GM13977 (cell line): ENCODE results near the gene SLC66A2.

Source experiments
- DNase-seq: peaks from one replicate; pipeline ENCODE4 v3.0.0; 2012; ENCODE audit warnings: low spot score
- in situ Hi-C: fragments of 300-500 bp; cut with MboI; formaldehyde crosslinking; loops from one replicate; pipeline ENCODE4 v1.12.0; 2022; ENCODE audit warnings: low sequenced_read_pairs, low pct_unique_long_range_greater_than_20kb, mixed read lengths, inconsistent platforms; ENCODE audit not compliant: unreplicated experiment
- TF ChIP-seq, protein P1 (sequence below): IDR thresholded peaks from 2 replicates; pipeline ENCODE4 v1.5.1; 2012; ENCODE audit warnings: mild to moderate bottlenecking, control low read depth; ENCODE audit not compliant: insufficient read depth; ENCODE audit errors: extremely low read depth, missing control alignments

Gene SLC66A2

DNA sequence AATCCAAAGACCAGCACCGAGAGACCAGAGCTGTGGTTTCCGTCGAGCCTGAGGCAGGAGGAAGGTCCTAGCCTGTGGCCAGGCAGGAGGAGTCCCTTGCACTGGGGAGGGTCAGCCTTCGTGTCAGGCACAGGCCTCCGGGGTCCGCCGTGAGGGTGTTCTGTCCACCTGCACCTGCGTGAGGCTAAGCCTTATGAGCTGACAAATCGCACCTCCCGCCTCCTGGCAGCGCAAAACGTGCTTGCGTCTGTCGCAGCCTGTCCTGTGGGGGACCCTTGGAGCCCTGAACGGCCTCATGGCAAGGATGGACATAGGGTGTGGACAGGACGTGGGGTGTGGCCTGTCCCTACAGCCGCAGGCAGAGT lies 80.4 kb downstream of the SLC66A2 start:
- TF ChIP-seq, protein P1, sequence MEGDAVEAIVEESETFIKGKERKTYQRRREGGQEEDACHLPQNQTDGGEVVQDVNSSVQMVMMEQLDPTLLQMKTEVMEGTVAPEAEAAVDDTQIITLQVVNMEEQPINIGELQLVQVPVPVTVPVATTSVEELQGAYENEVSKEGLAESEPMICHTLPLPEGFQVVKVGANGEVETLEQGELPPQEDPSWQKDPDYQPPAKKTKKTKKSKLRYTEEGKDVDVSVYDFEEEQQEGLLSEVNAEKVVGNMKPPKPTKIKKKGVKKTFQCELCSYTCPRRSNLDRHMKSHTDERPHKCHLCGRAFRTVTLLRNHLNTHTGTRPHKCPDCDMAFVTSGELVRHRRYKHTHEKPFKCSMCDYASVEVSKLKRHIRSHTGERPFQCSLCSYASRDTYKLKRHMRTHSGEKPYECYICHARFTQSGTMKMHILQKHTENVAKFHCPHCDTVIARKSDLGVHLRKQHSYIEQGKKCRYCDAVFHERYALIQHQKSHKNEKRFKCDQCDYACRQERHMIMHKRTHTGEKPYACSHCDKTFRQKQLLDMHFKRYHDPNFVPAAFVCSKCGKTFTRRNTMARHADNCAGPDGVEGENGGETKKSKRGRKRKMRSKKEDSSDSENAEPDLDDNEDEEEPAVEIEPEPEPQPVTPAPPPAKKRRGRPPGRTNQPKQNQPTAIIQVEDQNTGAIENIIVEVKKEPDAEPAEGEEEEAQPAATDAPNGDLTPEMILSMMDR = no peak
- no peak for DNase-seq
- in situ Hi-C loops = no loop called here

GRCh38 chr18:79870301-79871025 lies 81.0 kb downstream of the SLC66A2 start:
- TF ChIP-seq, protein P1 = no peak
- DNase-seq = no peak
- in situ Hi-C loops = no loop called here

DNA sequence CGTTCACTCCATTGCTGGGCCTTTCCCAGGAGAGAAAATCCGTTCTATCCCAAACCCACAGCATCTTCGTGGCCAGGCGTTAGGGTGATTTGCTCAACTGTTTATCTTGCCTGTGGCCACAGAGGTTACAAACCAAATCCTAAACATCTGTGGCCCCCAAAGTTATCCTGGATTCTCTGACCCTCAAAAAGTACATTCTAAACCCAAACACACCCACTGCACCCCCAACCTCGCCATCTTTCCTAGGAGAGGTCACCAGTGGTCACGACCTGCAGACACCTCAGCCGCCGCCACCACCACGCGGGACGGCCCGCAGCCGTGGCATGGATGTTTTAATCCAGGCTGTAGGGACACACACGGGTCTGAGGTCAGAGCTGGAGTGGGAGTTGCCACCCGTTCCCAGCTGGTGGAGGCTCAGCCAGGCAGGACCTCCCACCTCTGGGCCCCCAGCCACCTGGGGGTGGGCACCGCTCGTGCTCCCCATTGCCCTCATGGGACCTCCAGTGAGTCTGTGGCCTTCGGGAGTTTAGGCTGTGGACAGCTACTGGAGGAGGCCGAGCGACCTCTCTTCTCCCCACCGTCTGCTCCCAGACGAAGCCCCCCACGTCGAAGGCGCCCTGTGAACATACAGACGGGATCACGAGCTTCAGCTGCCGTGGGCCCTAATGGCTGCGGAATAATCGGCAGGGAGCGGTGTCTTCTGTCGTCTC lies 81.7 kb downstream of the SLC66A2 start:
- in situ Hi-C loops = no loop called here
- TF ChIP-seq, protein P1 = no peak

GRCh38 chr18:79868811-79869541 lies 82.5 kb downstream of the SLC66A2 start:
- no peak for DNase-seq
- in situ Hi-C loops = no loop called here
- TF ChIP-seq, protein P1 = no peak

More for the DNA sequence above, 81.7 kb downstream of the SLC66A2 start:
- DNase-seq = no peak

DNA sequence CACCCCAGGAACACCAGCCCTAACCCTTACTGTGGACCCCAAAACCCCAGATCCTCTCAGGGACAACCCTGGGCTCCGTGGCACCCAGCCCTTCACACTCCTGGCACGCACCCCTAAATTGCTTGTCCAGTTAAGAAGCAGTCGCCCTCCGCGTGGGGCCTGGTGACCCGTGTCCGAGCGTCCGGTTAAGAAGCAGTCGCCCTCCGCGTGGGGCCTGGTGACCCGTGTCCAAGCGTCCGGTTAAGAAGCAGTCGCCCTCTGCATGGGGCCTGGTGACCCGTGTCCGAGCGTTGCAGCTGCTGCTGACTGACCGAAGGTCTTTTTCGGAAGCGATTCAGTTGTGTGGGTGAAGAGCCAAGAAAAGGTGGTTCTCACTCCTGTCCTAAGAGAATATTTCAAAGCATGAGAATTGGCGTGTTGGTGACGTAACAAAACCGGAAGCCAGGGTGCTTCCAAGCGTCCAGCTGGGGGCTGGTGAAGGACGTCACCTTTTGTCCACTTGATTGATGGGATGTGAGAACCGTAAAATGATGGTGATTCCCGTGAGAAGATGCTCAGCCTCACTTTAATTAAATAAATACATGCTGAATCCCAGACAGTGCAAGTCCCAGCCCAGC lies 83.2 kb downstream of the SLC66A2 start:
- TF ChIP-seq, protein P1 = no peak
- in situ Hi-C loops = no loop called here
- no peak for DNase-seq

DNA sequence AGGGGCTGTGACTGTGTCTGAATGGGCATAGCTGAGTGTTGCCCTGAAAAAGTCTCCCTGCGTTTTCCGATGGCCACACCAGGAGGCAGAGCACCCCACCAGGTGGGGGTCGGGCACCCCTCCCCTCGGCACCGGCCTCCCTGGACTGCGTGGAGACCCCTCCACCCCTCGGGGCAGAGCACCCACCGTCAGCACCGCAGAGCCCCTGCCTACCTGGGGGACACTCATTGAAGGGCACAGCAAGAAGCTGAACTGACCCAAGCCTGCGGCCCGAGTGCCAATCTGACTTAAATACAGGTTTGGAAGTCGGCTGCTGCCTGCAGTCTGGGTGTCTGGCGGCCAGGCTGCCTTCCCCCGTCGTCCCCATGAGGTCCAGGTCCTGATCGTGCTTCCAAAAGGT lies 83.8 kb downstream of the SLC66A2 start:
- no peak for DNase-seq
- TF ChIP-seq, protein P1 = no peak
- in situ Hi-C loops = no loop called here
